ENCODE data around the gene C1QL1.

Gene C1QL1

GRCh38 chr17:44915862-44916780, 52.0 kb downstream of the C1QL1 start:
- no peak for DNase-seq (ENCODE audit: low read depth, low spot score)

- no peak for DNase-seq (ENCODE audit: low read depth, low spot score)
These were observed 52.8 kb downstream of the C1QL1 start, which contains the start of gene GFAP for GRCh38 chr17:44915321-44915726. GFAP (minus strand) TSS chr17:44915500; CDS start chr17:44915486, 14 bp downstream.

GRCh38 chr17:44914698-44915271, 53.3 kb downstream of the C1QL1 start:
- no peak for DNase-seq (ENCODE audit: low read depth, low spot score)

- DNase-seq (ENCODE audit: low read depth, low spot score), result no peak
These were observed 54.0 kb downstream of the C1QL1 start for GRCh38 chr17:44914148-44914547.

- DNase-seq (ENCODE audit: low read depth, low spot score), result no peak
These were observed 54.4 kb downstream of the C1QL1 start for GRCh38 chr17:44913676-44914075.

- DNase-seq (ENCODE audit: low read depth, low spot score), result no peak
These were observed 55.1 kb downstream of the C1QL1 start for GRCh38 chr17:44912763-44913544.

GRCh38 chr17:44911133-44912001, 56.7 kb downstream of the C1QL1 start:
- no peak for DNase-seq (ENCODE audit: low read depth, low spot score)

- no peak for DNase-seq (ENCODE audit: low read depth, low spot score)
These were observed 57.6 kb downstream of the C1QL1 start for GRCh38 chr17:44910231-44911106.

Data from smooth muscle cell of the brain vasculature (primary cell).